H9 (cell line): Measurements from ENCODE around the gene METRNL. TPM values are rescaled to one million over a fixed set of nuclear protein-coding genes. Genes with fewer than 3 reads are reported as not detected.

Source experiments
- DNase-seq: peaks from one replicate; pipeline ENCODE4 v3.0.0-alpha.2; 2017
- H2AFZ ChIP-seq: one replicate; pipeline ENCODE4 v1.6.1; 2013; ENCODE audit warnings: mild to moderate bottlenecking, low read length, control low read depth, moderate library complexity
- H2AK5ac ChIP-seq: 2 replicates; pipeline ENCODE4 v1.6.1; 2013; ENCODE audit warnings: low read length, control low read depth, mixed read lengths; ENCODE audit not compliant: insufficient read length
- H2BK120ac ChIP-seq: one replicate; pipeline ENCODE4 v1.6.1; 2013; ENCODE audit warnings: low read depth, mild to moderate bottlenecking, low read length, control low read depth, inconsistent platforms; ENCODE audit not compliant: poor library complexity, severe bottlenecking
- H2BK12ac ChIP-seq: 2 replicates; pipeline ENCODE4 v1.6.1; 2013; ENCODE audit warnings: low read length, control low read depth, mixed read lengths, low read depth; ENCODE audit not compliant: insufficient read length
- H2BK15ac ChIP-seq: 2 replicates; pipeline ENCODE4 v1.6.1; 2013; ENCODE audit warnings: low read depth, low read length, control low read depth
- H2BK20ac ChIP-seq: one replicate; pipeline ENCODE4 v1.6.1; 2013; ENCODE audit warnings: low read depth, mild to moderate bottlenecking, low read length, control low read depth, inconsistent platforms; ENCODE audit not compliant: poor library complexity, severe bottlenecking
- H2BK5ac ChIP-seq: 2 replicates; pipeline ENCODE4 v1.6.1; 2013; ENCODE audit warnings: low read length, control low read depth, mixed read lengths; ENCODE audit not compliant: insufficient read length
- H3K14ac ChIP-seq: 2 replicates; pipeline ENCODE4 v1.6.1; 2013; ENCODE audit warnings: low read length, control low read depth; ENCODE audit not compliant: insufficient read depth
- H3K18ac ChIP-seq: 2 replicates; pipeline ENCODE4 v1.6.1; 2013; ENCODE audit warnings: low read depth, mild to moderate bottlenecking, mixed read lengths, low read length, control low read depth; ENCODE audit not compliant: insufficient read length
- H3K23ac ChIP-seq: 2 replicates; pipeline ENCODE4 v1.6.1; 2013; ENCODE audit warnings: low read length, control low read depth, mixed read lengths, low read depth; ENCODE audit not compliant: insufficient read length
- H3K23me2 ChIP-seq: 2 replicates; pipeline ENCODE4 v1.6.1; 2013; ENCODE audit warnings: low read depth, mild to moderate bottlenecking, mixed read lengths, low read length, control low read depth; ENCODE audit not compliant: insufficient read length, poor library complexity, severe bottlenecking
- H3K27ac ChIP-seq: 2 replicates; pipeline ENCODE4 v1.5.1; 2013; ENCODE audit warnings: low read length, control low read depth, mixed read lengths, low read depth; ENCODE audit not compliant: insufficient read length
- H3K27me3 ChIP-seq: 2 replicates; pipeline ENCODE4 v1.6.1; 2013; ENCODE audit warnings: low read length, control low read depth, inconsistent platforms; ENCODE audit not compliant: insufficient read depth
- H3K4ac ChIP-seq: 2 replicates; pipeline ENCODE4 v1.6.1; 2013; ENCODE audit warnings: low read depth, mild to moderate bottlenecking, control low read depth, inconsistent platforms, low read length, moderate library complexity
- H3K4me1 ChIP-seq: 2 replicates; pipeline ENCODE4 v1.6.1; 2013; ENCODE audit warnings: low read length, control low read depth, inconsistent platforms; ENCODE audit not compliant: insufficient read depth
- H3K4me2 ChIP-seq: 2 replicates; pipeline ENCODE4 v1.6.1; 2013; ENCODE audit warnings: low read length, control low read depth, mixed read lengths; ENCODE audit not compliant: insufficient read length, insufficient read depth
- H3K56ac ChIP-seq: 2 replicates; pipeline ENCODE4 v1.6.1; 2013; ENCODE audit warnings: low read depth, mild to moderate bottlenecking, mixed read lengths, low read length, control low read depth; ENCODE audit not compliant: insufficient read length
- H3K79me1 ChIP-seq: 2 replicates; pipeline ENCODE4 v1.6.1; 2013; ENCODE audit warnings: low read depth, mild to moderate bottlenecking, moderate library complexity, low read length, control low read depth, inconsistent platforms; ENCODE audit not compliant: insufficient read depth, poor library complexity, severe bottlenecking
- H3K79me2 ChIP-seq: 2 replicates; pipeline ENCODE4 v1.6.1; 2013; ENCODE audit warnings: low read length, control low read depth, inconsistent platforms; ENCODE audit not compliant: insufficient read depth
- H3K9ac ChIP-seq: 2 replicates; pipeline ENCODE4 v1.6.1; 2013; ENCODE audit warnings: low read length, control low read depth, mixed read lengths; ENCODE audit not compliant: insufficient read length; ENCODE audit errors: extremely low read depth
- H3K9me3 ChIP-seq: one replicate; pipeline ENCODE4 v1.6.1; 2013; ENCODE audit warnings: low read depth, low read length, inconsistent platforms; ENCODE audit not compliant: control insufficient read depth
- H3T11ph ChIP-seq: one replicate; pipeline ENCODE4 v1.6.1; 2013; ENCODE audit warnings: mild to moderate bottlenecking, low read length, control low read depth, inconsistent platforms
- H4K20me1 ChIP-seq: one replicate; pipeline ENCODE4 v1.6.1; 2013; ENCODE audit not compliant: control insufficient read depth, insufficient read length, insufficient read depth
- H4K5ac ChIP-seq: 2 replicates; pipeline ENCODE4 v1.6.1; 2013; ENCODE audit warnings: low read depth, mild to moderate bottlenecking, mixed read lengths, low read length, control low read depth; ENCODE audit not compliant: insufficient read length
- H4K8ac ChIP-seq: replicated peaks from 2 replicates; pipeline ENCODE4 v1.6.1; 2013; ENCODE audit warnings: low read length, control low read depth, mixed read lengths, low read depth; ENCODE audit not compliant: insufficient read length
- H4K91ac ChIP-seq: 2 replicates; pipeline ENCODE4 v1.6.1; 2013; ENCODE audit warnings: low read depth, mild to moderate bottlenecking, moderate library complexity, mixed read lengths, low read length, control low read depth; ENCODE audit not compliant: insufficient read length
- H3K27ac Mint-ChIP-seq, 3 experiments: 2 replicates in 2 of 3; 3 replicates in 1 of 3; pipeline ENCODE4 v1.8.0; 2020 to 2021; ENCODE audit warnings: mixed read lengths in 3 of 3, mild to moderate bottlenecking in 1 of 3, moderate library complexity in 1 of 3
- H3K27me3 Mint-ChIP-seq: 2 replicates; pipeline ENCODE4 v1.8.0; 2021; ENCODE audit warnings: low read depth, mild to moderate bottlenecking, moderate library complexity, mixed read lengths
- H3K36me3 Mint-ChIP-seq, 3 experiments: 2 replicates in 2 of 3; 3 replicates in 1 of 3; pipeline ENCODE4 v1.8.0; 2020 to 2021; ENCODE audit warnings: low read depth in 3 of 3, mixed read lengths in 3 of 3; ENCODE audit not compliant: insufficient read depth in 1 of 3
- H3K4me1 Mint-ChIP-seq, 2 experiments: 2 replicates each; pipeline ENCODE4 v1.8.0; 2020; ENCODE audit warnings: mixed read lengths in 2 of 2
- H3K4me3 Mint-ChIP-seq, 2 experiments: 2 replicates in 1 of 2; 3 replicates in 1 of 2; pipeline ENCODE4 v1.8.0; 2020 to 2021; ENCODE audit warnings: mild to moderate bottlenecking in 2 of 2, mixed read lengths in 2 of 2, moderate library complexity in 1 of 2
- H3K9me3 Mint-ChIP-seq, 2 experiments: 2 replicates in 1 of 2; 3 replicates in 1 of 2; pipeline ENCODE4 v1.8.0; 2020; ENCODE audit warnings: mild to moderate bottlenecking in 2 of 2, mixed read lengths in 2 of 2, moderate library complexity in 1 of 2
- CTCF ChIP-seq: fragments of 200-600 bp; sonication (generic); conservative IDR thresholded peaks from 3 replicates; pipeline ENCODE4 v1.8.0; 2021; ENCODE audit warnings: antibody characterized with exemption, mild to moderate bottlenecking
- WGBS: extraction: QIAGEN DNeasy Blood & Tissue Kit; methylation state at CpG from one replicate; pipeline ENCODE4 v1.1.7; 2013; ENCODE audit warnings: missing lambda C conversion rate, low lambda C conversion rate, mixed read lengths; ENCODE audit not compliant: insufficient read length; ENCODE audit errors: extremely low coverage; 5-methylcytosine and 5-hydroxymethylcytosine counted together
- total RNA-seq: library from RNA; stranded (reverse); gene quantifications from 2 replicates; pipeline ENCODE4 v1.2.1, GENCODE V29; 2021

METRNL gene
- total RNA-seq, 1 experiment from 2014 or later = 21.4 TPM

GRCh38 chr17:83057793-83058265, 21.6 kb upstream of the METRNL start:
- H3K23ac ChIP-seq = no peak overlapping the region
- peaks cover 2% of the 10 kb centered on the region for H3K27me3 Mint-ChIP-seq
- H3K27ac ChIP-seq = no peak overlapping the region
- no peak overlapping the region for H2BK15ac ChIP-seq
- no peaks in the 10 kb centered on the region for H3K23me2 ChIP-seq
- no peak overlapping the region for H2BK120ac ChIP-seq
- no peak overlapping the region for H3K4ac ChIP-seq
- H3K27ac Mint-ChIP-seq = no peak overlapping the region
- no peak overlapping the region for H2BK12ac ChIP-seq
- H3K79me1 ChIP-seq = no peaks in the 10 kb centered on the region
- H3K4me2 ChIP-seq = no peak overlapping the region
- no peak overlapping the region for H3K4me3 Mint-ChIP-seq
- no CpG with 5 or more reads among the region's 19 CpGs for WGBS
- no peaks in the 10 kb centered on the region for H3K4me1 Mint-ChIP-seq
- peaks cover 0 to 1% (median 0%) of the 10 kb centered on the region in 3 experiments; a peak in 1 of 7 replicates for H3K36me3 Mint-ChIP-seq
- peaks cover 2% of the 10 kb centered on the region in 2 experiments; a peak in 1 of 5 replicates for H3K9me3 Mint-ChIP-seq
- H3K27me3 ChIP-seq = no peaks in the 10 kb centered on the region
- H3K14ac ChIP-seq = no peak overlapping the region; the same call in 1 of the 2 replicates
- H4K91ac ChIP-seq = no peak overlapping the region
- DNase-seq = no peak
- no peak overlapping the region for H4K8ac ChIP-seq
- H3K9ac ChIP-seq = no peak overlapping the region
- no peaks in the 10 kb centered on the region for H4K20me1 ChIP-seq
- H2BK20ac ChIP-seq = no peak overlapping the region
- H4K5ac ChIP-seq = no peak overlapping the region
- no peak overlapping the region for H2AK5ac ChIP-seq
- H3T11ph ChIP-seq = no peak overlapping the region
- no peak for TF ChIP-seq CTCF
- H3K18ac ChIP-seq = no peak overlapping the region
- no peak overlapping the region for H2AFZ ChIP-seq
- no peak overlapping the region for H2BK5ac ChIP-seq
- no peak overlapping the region for H3K56ac ChIP-seq
- no peaks in the 10 kb centered on the region for H3K79me2 ChIP-seq
- H3K9me3 ChIP-seq = no peaks in the 10 kb centered on the region
- no peaks in the 10 kb centered on the region for H3K4me1 ChIP-seq
